Jurkat, Clone E6-1 (cell line): ENCODE data around the gene IFNA21.
"Not testable (repeated sequence)": the region's sequence is repeated elsewhere in the genome, so short reads cannot be mapped to it uniquely, and the experiment has no call there.

Source experiments
- DNase-seq: peaks from one replicate; pipeline ENCODE4 v3.0.0-alpha.2; 2011; ENCODE audit warnings: low read depth, low spot score
- H3K4me3 ChIP-seq: 2 replicates; pipeline ENCODE4 v1.5.1; 2011; ENCODE audit warnings: mild to moderate bottlenecking, low read length, control low read depth, moderate library complexity

Gene IFNA21

GRCh38 chr9:21153336-21154017 lies 13.0 kb downstream of the IFNA21 start:
- DNase-seq = no peak
- H3K4me3 ChIP-seq = no peak overlapping the region

DNA sequence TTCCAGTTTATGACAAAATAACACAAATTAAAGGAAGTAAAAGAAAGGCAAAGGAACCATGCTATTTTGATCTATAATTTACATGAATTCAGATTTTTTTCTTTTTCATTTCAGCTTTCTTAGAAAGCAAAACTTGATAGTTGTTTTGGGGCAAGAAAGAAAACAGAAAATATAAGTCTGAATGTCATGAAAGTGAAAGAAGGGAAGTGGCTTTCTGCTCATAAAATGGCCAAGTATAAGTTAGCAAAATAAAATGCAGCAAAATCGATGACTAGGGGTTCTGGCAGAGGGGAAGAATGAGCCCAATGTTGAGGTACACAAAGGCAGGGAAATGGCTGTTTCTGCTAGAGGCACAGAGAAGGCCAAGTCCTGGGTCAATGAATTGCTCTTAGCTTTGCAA lies 21.9 kb downstream of the IFNA21 start:
- no peak for DNase-seq
- H3K4me3 ChIP-seq = no peak overlapping the region

- no peak within 1 kb of the TSS for H3K4me3 ChIP-seq
- no peak for DNase-seq
These were observed 25.0 kb downstream of the IFNA21 start, which contains the start of gene IFNW1 for GRCh38 chr9:21141427-21141882. Gene IFNW1 (minus strand): TSS chr9:21141832. CDS start chr9:21141570, 262 bp downstream.

GRCh38 chr9:21137020-21137419 lies 29.4 kb downstream of the IFNA21 start:
- no peak overlapping the region for H3K4me3 ChIP-seq
- no peak for DNase-seq

- no peak for DNase-seq
- H3K4me3 ChIP-seq = no peak overlapping the region
These were observed 30.7 kb downstream of the IFNA21 start for GRCh38 chr9:21135736-21136135.

- H3K4me3 ChIP-seq, DNase-seq: not testable (repeated sequence)
These were observed 38.3 kb downstream of the IFNA21 start for GRCh38 chr9:21128186-21128585.

DNA sequence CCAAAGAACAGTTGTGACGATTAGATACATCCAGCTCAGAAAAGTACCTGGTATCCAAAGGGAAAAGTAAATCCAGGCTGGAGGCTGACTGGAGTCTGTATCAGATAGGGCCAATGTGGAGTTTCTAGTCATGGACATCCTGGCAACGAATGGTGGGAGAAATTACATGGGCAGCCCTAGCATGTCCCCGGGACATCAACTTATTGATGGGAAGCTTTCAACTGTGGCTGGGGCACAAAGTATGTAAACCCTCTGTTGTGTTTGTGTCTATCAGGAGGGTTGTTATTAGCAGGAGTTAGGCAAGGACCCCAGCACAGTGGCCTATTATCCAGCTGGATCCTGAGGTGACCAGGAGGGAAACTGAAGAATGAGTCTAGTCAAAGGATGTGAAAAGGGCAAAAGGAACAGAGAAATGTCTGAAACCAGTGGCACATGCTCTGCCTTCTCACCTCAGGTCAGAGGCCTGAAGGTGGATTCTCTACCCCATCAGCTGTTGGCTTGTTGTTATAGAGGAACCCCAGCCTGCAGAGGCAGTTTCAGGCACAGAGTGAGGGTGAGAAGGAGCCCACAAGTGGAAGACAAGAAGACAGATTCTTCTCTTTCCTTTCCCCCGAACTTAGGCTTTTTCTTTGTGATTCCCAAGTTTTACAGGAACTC lies 44.7 kb downstream of the IFNA21 start:
- DNase-seq = no peak
- no peak overlapping the region for H3K4me3 ChIP-seq

- H3K4me3 ChIP-seq = no peak overlapping the region
- DNase-seq = no peak
These were observed 45.4 kb downstream of the IFNA21 start for GRCh38 chr9:21121079-21121478.

GRCh38 chr9:21119093-21119770 lies 47.2 kb downstream of the IFNA21 start:
- DNase-seq = peak; percentile 38

More at GRCh38 chr9:21119093-21119770, 47.2 kb downstream of the IFNA21 start:
- H3K4me3 ChIP-seq = no peak overlapping the region
